ENCODE data around the gene USO1. TPM values are rescaled to one million over a fixed set of nuclear protein-coding genes. Genes with fewer than 3 reads are reported as not detected.

The USO1 gene
- total RNA-seq, 1 donor from 2014 or later, result 62.4 TPM

DNA sequence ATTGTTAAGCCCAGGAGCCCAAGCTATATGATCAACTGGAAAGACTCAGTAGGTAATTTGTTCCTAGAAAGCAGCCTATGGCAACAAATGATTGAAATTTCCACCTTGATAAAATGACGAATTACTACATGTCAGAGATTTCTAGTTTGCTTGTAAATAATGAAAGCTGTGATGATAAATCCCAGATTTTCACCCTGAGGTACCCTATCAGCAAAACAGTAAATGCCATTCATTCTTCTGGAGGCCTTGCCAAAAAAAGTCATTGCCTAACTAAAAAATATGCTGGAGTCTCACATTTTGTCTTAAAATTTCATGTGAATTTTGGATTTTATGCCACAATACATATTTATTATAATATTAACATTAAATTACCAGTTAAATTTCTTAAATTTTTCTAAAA lies 106.5 kb downstream of the USO1 start:
- TF ChIP-seq, protein P1, sequence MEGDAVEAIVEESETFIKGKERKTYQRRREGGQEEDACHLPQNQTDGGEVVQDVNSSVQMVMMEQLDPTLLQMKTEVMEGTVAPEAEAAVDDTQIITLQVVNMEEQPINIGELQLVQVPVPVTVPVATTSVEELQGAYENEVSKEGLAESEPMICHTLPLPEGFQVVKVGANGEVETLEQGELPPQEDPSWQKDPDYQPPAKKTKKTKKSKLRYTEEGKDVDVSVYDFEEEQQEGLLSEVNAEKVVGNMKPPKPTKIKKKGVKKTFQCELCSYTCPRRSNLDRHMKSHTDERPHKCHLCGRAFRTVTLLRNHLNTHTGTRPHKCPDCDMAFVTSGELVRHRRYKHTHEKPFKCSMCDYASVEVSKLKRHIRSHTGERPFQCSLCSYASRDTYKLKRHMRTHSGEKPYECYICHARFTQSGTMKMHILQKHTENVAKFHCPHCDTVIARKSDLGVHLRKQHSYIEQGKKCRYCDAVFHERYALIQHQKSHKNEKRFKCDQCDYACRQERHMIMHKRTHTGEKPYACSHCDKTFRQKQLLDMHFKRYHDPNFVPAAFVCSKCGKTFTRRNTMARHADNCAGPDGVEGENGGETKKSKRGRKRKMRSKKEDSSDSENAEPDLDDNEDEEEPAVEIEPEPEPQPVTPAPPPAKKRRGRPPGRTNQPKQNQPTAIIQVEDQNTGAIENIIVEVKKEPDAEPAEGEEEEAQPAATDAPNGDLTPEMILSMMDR (IDR thresholded peaks at IDR 0.05; ENCODE audit: insufficient read depth, low read length, poor library complexity, severe bottlenecking), result no peak
- no peaks in the 10 kb centered on the region for H3K27me3 ChIP-seq (ENCODE audit: control insufficient read depth, insufficient read depth, low read length)
- no peak for DNase-seq (ENCODE audit: low read depth)
- no peak overlapping the region for H3K4me3 ChIP-seq (ENCODE audit: low read depth, low read length)
- no peaks in the 10 kb centered on the region for H3K36me3 ChIP-seq (ENCODE audit: control insufficient read depth, insufficient read depth, low read length)

DNA sequence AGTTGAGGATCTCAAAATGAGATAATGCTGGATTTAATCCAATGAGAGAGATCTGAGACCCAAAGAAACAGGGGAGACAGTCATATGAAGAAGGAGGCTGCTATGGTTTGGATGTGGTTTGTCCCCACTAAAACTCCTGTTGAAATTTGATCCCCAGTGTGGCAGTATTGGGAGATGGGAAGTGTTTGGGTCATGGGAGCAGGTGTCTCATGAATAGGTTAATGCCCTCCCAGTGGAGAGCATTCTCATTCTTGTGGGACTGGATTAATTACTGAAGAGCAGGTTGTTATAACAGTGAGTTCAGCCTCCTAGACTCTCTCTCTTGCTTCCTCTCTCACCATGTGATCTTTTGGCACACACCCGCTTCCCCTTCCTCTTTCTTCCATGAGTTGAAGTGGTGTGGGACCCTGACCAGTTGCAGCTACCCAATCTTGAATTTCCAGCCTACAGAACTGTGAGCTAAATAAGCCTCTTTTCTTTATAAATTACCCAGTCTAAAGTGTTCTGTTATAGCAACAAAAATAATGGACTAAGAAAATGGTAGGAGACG lies 107.6 kb downstream of the USO1 start:
- DNase-seq (ENCODE audit: low read depth), result no peak
- TF ChIP-seq, protein P1 (IDR thresholded peaks at IDR 0.05; ENCODE audit: insufficient read depth, low read length, poor library complexity, severe bottlenecking), result no peak
- Histone ChIP-seq H3K36me3 (ENCODE audit: control insufficient read depth, insufficient read depth, low read length) (no peaks in the 10 kb centered on the region), H3K4me3 (ENCODE audit: low read depth, low read length) (no peak overlapping the region), H3K27me3 (ENCODE audit: control insufficient read depth, insufficient read depth, low read length) (no peaks in the 10 kb centered on the region)

DNA sequence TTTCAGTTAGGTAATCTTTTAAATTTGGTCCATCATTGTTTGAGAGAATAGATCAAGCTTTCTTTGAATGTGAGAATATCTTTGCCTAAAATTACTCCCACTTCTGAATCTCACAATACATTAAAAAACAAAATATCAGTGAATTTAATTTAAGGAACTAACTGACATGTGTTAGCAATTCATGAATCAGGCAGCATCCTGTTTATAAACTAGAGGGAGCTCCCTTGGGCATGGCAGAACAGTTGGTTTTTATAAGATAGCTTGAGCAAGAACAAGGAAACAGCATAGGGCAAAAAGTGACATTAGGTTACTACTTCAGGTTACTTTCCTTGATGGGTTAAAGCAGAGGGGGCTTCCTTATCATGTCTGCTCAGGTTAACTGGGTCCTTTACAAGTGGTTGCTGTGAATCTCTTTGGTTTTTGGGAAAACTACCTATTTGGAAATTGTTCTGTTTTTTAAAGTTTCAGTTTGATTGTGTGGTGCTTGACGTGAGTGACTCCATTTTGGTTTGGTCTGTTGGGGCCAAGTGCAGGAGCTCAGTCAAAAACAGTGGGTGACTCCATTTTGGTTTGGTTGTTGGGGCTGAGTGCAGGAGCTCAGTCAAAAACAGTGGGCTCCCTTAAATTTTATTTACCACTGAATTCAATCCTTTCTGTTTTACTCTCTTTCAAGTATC lies 109.9 kb downstream of the USO1 start:
- H3K27me3 ChIP-seq (ENCODE audit: control insufficient read depth, insufficient read depth, low read length), result no peaks in the 10 kb centered on the region
- TF ChIP-seq, protein P1 (IDR thresholded peaks at IDR 0.05; ENCODE audit: insufficient read depth, low read length, poor library complexity, severe bottlenecking), result no peak
- no peaks in the 10 kb centered on the region for H3K36me3 ChIP-seq (ENCODE audit: control insufficient read depth, insufficient read depth, low read length)
- DNase-seq (ENCODE audit: low read depth), result no peak
- H3K4me3 ChIP-seq (ENCODE audit: low read depth, low read length), result no peak overlapping the region

DNA sequence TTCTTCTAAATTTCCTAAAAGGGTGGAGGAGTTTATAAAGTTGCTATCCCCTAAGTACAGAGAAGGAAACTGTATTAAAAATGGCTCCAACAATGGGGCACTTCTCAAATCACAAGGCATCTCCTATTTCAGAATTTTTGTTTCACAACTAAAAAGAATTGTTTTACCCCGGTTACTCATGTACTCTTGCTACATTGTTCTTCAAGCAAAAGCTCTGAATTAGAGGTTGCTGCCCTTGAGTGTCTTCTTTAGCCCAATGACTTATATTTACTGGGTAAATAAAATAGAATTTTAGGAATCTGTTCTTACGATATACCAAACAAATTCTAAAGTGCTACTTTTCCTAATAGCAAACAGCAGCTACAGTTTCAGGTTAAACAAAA lies 110.4 kb downstream of the USO1 start:
- TF ChIP-seq, protein P1 (IDR thresholded peaks at IDR 0.05; ENCODE audit: insufficient read depth, low read length, poor library complexity, severe bottlenecking), result no peak
- DNase-seq (ENCODE audit: low read depth), result no peak
- Histone ChIP-seq H3K27me3 (ENCODE audit: control insufficient read depth, insufficient read depth, low read length) (no peaks in the 10 kb centered on the region), H3K4me3 (ENCODE audit: low read depth, low read length) (no peak overlapping the region), H3K36me3 (ENCODE audit: control insufficient read depth, insufficient read depth, low read length) (no peaks in the 10 kb centered on the region)

DNA sequence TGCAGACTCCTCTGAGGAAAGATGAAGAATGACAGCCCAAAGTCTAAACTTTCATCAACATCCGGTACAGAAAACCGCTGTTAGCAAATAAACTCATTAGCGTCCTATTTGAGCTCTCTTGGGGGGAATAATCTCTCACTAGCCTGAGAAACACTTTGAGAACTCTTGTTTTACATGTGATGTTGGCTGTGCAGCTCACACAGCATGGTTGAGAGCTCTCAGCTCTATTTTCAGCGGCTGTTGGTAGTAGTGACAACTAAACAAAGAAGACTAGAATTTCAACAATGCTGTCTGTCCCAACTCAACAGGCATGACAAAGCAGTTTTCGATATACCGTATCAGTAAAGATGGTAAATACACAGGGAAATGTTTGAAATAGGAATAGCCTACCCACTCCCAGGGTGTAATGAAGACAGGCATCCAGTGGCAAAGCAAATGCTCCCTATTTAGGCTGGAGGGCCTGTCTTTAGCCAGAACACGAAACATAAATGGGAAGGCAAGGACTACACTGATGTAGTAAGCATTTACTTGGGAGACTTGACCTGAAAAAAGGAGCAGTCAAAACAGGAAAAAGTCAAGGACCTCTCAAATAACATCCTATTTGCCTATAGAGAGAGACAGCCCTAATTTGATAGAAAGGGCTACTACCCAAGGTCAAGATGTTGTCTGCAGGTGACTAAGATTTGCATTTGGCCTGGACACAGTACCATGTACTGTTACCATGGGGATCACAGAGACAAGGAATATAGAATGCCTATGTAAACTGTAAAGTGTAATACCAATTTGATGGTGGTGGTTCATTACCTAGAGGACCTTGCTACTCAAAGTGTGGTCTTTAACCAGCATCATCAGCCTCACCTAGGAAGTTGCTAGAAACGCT lies 117.5 kb downstream of the USO1 start:
- no peaks in the 10 kb centered on the region for H3K36me3 ChIP-seq (ENCODE audit: control insufficient read depth, insufficient read depth, low read length)
- TF ChIP-seq, protein P1 (IDR thresholded peaks at IDR 0.05; ENCODE audit: insufficient read depth, low read length, poor library complexity, severe bottlenecking), result no peak
- DNase-seq (ENCODE audit: low read depth), result no peak
- H3K4me3 ChIP-seq (ENCODE audit: low read depth, low read length), result no peak overlapping the region
- H3K27me3 ChIP-seq (ENCODE audit: control insufficient read depth, insufficient read depth, low read length), result no peaks in the 10 kb centered on the region

Data from kidney epithelial cell (primary cell).